ENCODE data around the gene CEACAM19.

DNA sequence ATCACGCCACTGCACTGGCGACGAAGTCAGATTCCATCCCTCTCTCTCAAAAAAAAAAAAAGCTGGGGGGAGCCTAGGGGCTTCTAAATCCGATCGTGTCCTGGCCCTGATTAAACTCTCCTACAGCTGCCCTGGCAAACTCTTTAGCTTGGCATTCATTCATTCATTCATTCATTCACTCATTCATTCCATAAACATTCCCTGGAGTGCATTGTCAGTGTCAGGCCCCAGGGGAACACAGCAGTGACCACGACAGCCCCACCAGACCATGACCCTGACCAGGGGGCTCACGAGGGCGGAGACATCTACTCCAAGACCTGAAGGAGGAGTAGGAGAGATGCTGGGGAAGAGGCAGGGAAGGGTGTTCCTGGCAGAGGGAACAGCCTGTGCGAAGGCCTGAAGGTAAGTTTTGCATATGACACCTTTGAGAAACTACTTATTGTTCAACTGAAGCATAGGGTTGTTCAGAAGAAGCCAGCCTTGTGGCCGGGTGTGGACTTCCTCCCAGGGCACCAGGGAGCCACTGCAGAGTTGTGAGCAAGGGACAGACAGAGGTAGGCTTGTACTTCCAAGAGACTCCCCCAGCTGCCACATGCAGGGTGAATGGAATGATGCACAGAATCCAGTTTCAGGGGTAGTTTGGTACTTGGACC is 52.1 kb downstream of the CEACAM19 start:
- TF ChIP-seq, protein P1, sequence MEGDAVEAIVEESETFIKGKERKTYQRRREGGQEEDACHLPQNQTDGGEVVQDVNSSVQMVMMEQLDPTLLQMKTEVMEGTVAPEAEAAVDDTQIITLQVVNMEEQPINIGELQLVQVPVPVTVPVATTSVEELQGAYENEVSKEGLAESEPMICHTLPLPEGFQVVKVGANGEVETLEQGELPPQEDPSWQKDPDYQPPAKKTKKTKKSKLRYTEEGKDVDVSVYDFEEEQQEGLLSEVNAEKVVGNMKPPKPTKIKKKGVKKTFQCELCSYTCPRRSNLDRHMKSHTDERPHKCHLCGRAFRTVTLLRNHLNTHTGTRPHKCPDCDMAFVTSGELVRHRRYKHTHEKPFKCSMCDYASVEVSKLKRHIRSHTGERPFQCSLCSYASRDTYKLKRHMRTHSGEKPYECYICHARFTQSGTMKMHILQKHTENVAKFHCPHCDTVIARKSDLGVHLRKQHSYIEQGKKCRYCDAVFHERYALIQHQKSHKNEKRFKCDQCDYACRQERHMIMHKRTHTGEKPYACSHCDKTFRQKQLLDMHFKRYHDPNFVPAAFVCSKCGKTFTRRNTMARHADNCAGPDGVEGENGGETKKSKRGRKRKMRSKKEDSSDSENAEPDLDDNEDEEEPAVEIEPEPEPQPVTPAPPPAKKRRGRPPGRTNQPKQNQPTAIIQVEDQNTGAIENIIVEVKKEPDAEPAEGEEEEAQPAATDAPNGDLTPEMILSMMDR (IDR thresholded peaks at IDR 0.05) = no peak
- TF ChIP-seq EZH2 (IDR thresholded peaks at IDR 0.05) = no peak
